ENCODE results near the gene PARP12.

PARP12 gene

GRCh38 chr7:140008755-140009610 lies 53.8 kb downstream of the PARP12 start:
- DNase-seq = no peak

DNA sequence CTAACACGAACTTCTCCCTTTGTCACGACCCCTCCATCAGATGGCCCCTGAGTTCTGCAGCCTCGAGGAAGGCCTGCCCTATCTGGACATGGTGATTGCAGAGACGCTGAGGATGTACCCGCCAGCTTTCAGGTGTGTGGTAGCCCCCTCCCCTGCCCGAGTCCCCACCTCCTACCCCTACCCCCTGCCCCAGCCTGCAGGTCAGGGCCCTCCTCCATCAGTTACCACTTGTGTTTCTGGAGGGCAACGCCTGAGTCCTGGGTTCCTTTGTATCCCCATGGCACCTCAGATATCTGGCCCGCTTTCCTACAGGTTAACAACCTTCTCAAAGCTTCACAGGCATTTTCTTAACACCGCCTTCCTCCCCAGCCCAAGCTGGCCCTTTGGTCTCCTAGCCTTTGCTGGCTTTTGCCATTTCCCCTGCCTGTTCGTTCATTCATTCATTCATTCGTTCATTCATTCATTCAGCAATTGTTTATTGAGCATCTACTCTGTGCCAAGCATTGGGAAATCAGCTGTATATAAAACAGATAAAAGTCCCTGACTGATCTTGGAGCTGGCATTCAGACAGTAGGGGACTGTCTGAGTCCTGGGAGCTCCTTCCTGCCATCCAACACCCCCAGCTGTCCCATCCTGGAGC lies 55.6 kb downstream of the PARP12 start:
- no peak for DNase-seq

GRCh38 chr7:140006600-140006999 lies 56.2 kb downstream of the PARP12 start:
- DNase-seq = no peak

DNA sequence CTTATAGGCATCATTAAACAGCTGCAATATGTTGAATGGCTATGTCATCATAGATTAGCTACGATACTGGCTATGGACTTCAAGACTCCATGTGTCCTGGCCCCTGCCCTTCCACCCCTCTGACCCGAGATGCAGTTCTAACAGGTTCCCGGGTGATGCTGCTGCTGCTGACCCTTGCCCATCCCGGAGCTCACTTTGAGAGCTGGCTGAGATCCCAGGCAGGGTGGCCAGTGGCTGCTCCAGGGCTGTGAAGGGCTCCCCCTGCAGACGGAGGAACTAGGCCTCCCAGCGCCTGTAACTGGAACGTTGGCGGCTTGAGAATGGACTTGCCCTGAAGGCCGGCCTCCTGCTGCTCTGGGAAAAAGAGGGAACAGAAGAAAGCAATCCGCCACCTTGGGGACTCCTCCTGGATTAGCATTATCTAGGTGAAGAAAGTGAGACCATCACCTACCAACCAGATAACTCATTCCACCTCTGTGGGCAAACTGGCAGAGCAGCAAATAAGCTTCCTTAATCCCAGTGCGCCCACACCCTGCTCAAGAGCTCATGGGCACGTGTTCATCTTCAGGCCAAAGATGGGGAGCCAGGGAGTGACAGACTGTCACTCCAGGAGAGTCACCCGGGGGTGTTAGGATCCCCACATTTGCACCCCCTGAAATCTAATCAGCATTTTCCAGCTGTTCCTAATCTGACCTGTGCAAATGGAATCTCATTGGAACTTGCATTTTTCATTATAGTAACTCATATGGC lies 56.8 kb downstream of the PARP12 start:
- no peak for DNase-seq

DNA sequence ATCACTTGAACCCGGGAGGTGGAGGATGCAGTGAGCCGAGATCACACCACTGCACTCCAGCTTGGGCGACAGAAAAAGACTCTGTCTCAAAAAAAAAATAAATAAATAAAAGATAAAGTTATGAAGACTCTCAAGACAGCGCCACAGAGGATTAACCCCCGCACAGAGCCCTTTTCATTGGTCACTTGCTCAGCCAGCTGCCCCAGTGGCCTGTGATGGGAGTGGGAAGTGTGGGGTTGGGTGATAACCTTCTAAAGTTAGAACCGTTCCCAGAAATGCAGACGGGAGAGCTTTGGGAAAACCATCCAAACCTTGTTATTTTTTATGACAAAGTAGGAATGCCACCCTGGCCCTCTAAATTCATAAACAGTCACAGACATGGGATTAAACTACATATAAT lies 57.4 kb downstream of the PARP12 start:
- DNase-seq = no peak

DNA sequence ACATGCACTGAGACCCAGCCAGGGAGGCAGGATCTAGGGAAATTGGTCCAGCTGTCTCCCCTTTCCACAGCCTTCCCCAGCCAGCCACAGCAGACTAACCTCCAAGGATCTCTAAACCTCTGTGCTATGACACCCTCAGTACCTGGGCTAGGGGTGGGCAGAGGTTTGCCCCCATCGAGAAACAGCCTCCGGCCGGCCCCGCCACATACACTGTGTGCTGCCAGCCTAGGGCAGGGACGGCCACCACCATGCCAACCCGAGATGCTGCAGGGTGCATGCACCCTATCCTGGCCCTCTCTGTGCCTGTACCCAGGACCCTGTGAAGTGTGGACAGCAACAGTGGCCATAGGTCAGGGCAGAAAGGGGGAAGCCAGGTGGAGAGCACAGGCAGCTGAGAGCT lies 58.1 kb downstream of the PARP12 start:
- no peak for DNase-seq

DNA sequence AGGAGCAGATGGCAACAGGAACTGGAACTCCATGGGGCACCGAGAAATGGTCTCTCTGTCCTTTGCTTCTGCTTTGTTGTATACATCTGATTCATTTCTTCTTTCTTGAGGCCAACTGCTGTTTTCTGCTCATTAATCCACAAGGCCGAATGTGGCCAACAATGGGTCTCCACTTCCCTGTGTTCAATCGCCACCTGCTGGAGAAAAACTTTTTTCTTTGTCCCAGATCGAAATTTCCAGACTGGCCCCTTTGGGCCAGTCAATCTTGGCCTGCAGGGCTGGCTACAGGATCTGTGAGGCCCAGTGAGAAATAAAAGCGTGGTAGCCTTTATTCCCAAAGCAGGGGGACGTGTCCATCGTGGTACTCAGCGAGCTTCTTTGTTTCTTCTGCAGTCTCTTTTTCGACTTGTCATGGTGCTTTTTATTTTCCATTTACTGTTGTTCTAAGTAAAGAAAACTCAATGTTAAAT lies 58.8 kb downstream of the PARP12 start:
- DNase-seq = no peak

- DNase-seq = no peak
Observed at GRCh38 chr7:140000666-140001268, 62.0 kb downstream of the PARP12 start.

GRCh38 chr7:139999516-139999915 lies 63.2 kb downstream of the PARP12 start:
- no peak for DNase-seq

DNA sequence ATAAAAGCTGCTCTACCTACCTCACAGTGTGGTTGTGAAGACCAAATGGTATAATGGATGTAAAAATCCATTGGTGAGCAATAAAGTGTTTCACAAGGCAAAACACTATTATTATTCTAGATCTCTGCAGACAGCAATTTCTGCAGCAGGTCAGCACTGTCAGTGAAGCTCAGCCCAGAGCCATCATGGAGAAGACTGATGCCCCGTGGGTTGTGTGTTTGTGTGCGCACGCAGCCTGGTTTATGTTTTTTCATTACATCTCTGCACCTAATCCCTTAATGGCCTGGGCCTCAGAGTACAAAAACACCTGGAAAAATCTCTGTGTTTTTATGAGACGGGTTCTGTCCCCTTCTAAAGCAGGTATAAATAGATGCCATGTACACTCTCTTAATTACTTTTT lies 64.2 kb downstream of the PARP12 start:
- no peak for DNase-seq

DNA sequence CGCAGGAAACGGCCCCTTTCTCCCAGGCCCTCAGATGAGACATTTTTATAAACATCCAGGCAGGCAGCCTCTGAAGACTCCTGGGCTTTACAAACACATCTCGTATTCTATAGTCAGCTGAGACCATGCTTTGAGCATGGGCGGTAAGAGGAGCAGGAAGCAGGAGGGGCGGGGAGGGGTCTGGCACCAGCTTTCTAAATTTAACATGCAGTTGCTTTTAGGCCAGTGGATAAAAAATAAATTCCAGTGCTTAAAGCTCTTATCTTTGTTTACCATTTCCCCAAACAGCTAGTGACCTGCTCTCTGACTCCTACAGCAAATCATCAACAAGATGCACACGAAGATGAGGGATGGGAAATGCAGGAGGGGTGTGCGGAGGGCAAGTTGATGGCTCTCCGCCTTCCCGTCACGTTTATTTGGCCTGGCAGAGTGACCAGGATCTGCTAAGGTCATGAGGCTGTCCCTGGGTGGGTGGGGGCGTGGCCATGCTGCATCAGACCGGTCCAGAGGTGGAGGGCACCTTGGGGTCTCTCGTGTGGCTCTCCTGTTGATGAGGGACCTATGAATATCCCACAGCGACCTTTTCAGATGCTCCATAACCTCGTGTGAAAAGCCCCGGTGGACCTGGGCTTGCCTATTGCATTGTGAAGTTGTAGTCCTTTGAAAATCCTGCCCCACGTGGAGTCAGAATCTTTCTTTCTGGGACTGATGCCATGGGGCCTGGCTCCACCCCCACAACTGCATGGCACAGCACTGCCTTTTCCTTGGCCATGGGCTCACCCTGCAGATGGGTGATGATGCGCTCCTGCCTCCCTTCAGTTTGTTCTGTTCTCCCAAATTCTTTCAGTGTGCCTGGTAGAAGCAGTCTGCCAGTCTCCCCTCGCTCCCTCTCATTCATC lies 67.5 kb downstream of the PARP12 start:
- no peak for DNase-seq

- no peak for DNase-seq
Observed at GRCh38 chr7:139994356-139994755, 68.4 kb downstream of the PARP12 start.

GRCh38 chr7:139993592-139993991 lies 69.2 kb downstream of the PARP12 start:
- no peak for DNase-seq

GRCh38 chr7:139993169-139993568 lies 69.6 kb downstream of the PARP12 start:
- DNase-seq = no peak

DNA sequence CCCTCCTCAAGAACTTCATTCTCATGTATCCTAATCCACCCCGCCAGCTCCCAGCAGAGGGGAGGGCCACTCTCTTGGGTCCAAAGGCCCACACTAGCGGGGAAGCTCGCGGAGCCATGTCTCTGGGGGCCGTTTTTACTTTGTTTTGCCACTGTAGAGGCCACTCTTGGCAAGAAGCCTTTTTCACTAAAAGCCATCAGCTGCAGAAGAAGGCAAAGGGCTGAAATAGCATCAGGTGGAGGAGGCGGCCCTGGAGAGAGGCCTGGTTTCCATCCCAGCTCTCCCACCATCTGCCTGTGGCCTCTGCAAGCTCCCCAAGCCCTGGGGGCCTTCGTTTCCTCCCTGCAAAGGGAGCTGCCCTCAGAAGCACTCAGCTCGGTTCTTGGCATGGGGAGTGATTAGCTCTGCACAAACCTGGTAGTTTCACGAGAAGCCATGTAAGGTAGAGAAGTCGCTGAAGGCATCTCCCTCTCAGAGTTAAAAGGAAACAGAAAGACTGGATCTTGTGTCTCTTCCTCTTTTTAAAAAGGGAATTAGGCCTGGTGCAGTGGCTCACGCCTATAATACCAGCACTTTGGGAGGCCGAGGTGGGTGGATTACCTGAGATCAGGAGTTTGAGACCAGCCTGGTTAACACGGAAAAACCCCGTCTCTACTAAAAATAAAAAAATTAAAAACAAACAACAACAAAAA lies 70.3 kb downstream of the PARP12 start:
- DNase-seq = no peak

DNA sequence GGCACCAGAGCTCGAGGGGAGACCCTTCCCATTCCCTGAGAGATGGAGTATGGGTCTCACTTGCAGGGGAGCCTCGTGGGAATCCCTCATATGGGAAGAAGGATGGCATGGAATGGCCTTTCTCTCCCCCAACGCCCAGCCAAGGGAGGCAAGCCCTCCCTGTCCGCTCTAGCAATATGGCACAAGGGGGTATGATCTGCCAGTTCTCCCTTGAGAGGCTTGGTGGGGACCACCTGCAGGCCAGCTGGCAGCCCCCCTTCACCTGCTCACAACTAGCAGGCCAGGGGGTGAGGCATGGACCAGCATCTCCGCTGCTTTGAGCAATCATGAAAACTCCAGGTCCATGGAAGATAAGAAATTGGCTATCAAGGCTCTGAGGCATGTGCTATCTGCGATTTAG lies 70.8 kb downstream of the PARP12 start:
- no peak for DNase-seq

DNA sequence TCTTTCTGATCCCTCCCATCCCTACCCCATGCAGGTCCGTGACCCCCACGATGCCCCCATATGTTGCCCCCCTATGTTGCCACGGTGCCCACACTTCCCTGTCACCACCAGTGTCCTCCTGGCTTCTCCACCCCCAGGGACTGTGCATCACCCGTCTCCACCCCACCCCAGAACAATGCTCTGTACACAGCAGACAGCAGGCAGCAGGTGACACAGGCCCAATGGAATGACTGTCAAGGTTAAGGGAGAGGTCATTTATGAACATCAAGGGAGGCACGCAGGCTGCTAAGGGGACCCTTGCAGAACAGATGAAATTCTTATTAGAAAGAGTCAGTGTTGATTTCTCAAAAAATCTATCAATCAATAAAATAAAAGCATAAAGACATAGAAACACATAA lies 71.5 kb downstream of the PARP12 start:
- DNase-seq = no peak

DNA sequence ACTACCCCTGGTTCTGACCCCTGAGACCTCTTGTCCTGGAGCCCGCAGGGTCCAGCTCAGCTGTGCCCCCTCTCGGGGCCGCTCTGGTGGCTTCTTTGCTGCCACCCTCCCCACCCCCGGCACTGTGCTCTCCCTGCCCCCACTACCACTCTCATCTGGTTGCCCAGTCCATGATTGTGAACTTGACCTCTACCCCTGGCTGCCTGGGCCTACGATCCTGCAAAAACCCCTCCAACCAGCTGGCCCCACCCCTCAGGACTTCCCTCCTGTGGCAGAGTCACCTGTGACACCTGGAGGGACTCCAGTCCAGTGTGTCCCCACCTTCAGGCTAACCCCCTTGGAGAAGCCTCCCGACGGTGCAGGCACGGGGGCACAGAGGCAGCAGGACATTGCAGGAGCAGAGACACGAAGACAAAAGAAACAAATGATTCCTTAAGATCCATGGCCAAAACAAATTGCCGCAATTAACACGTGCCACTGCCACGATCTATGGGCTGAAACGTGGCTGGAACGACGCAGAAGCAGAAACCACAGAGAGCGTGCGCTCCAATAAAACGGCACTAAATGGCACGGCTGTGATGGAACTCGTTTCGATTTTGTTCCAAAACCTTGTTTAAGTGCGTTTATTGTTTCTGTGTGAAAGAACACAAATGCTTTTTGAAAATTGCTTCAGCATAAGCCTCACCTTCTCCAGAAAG lies 72.0 kb downstream of the PARP12 start:
- no peak for DNase-seq

GRCh38 chr7:139990142-139990535 lies 72.6 kb downstream of the PARP12 start:
- no peak for DNase-seq

- DNase-seq = no peak
Observed at GRCh38 chr7:139989366-139990141, 73.2 kb downstream of the PARP12 start.

Measured in NCI-H510A (cell line).